IMR-90 (cell line): ENCODE results near the gene ST6GALNAC3. TPM values are rescaled to one million over a fixed set of nuclear protein-coding genes. Genes with fewer than 3 reads are reported as not detected.

ENCODE experiments used
- ATAC-seq: fragments of 200-7000 bp; cut with Tn5 transposase; 2 replicates; pipeline ENCODE4 v1.9.1; 2020; ENCODE audit warnings: low read depth, mild to moderate bottlenecking, moderate library complexity
- BruUV-seq: library from RNA; stranded (reverse); fragments of 400-500 nt; replicated peaks from 2 replicates; lab custom pipeline; 2021; lab: Mats Ljungman, UMichigan
- CTCF ChIA-PET: fragments of 300-600 bp; formaldehyde crosslinking; extraction: SDS; loops from one replicate; lab custom pipeline; 2021; ENCODE audit warnings: antibody characterized with exemption; lab: Yijun Ruan, JAX
- POLR2A ChIA-PET: fragments of 300-600 bp; sonication (Branson Sonifier 250); formaldehyde crosslinking; loops from one replicate; lab custom pipeline; 2022; ENCODE audit warnings: antibody characterized with exemption; ENCODE audit not compliant: unreplicated experiment; lab: Charles Lee
- DNase-seq: peaks from one replicate; pipeline ENCODE4 v3.0.0; 2013
- H2AFZ ChIP-seq: replicated peaks from 2 replicates; pipeline ENCODE3; 2013; ENCODE audit warnings: low read length, mild to moderate bottlenecking; ENCODE audit not compliant: poor library complexity
- H2AK5ac ChIP-seq: 2 replicates; pipeline ENCODE4 v1.6.1; 2013; ENCODE audit warnings: low read depth, low read length, inconsistent platforms
- H2AK9ac ChIP-seq: replicated peaks from 2 replicates; pipeline ENCODE3; 2013; ENCODE audit warnings: mild to moderate bottlenecking, low read depth, low read length, moderate library complexity; ENCODE audit not compliant: poor library complexity
- H2BK120ac ChIP-seq: 2 replicates; pipeline ENCODE4 v1.6.1; 2013; ENCODE audit warnings: low read depth, low read length, inconsistent platforms
- H2BK15ac ChIP-seq: 3 replicates; pipeline ENCODE4 v1.6.1; 2013; ENCODE audit warnings: low read depth, low read length, inconsistent platforms
- H2BK20ac ChIP-seq: 2 replicates; pipeline ENCODE4 v1.6.1; 2013; ENCODE audit warnings: low read depth, mild to moderate bottlenecking, inconsistent platforms, low read length, moderate library complexity
- H2BK5ac ChIP-seq: 2 replicates; pipeline ENCODE4 v1.6.1; 2013; ENCODE audit warnings: mild to moderate bottlenecking, low read depth, low read length, inconsistent platforms; ENCODE audit not compliant: poor library complexity, severe bottlenecking
- H3K14ac ChIP-seq: replicated peaks from 2 replicates; pipeline ENCODE4 v1.6.1; 2013; ENCODE audit warnings: low read depth, low read length, inconsistent platforms
- H3K18ac ChIP-seq: 2 replicates; pipeline ENCODE4 v1.6.1; 2013; ENCODE audit warnings: low read depth, low read length, control low read depth
- H3K23ac ChIP-seq: 2 replicates; pipeline ENCODE4 v1.6.1; 2013; ENCODE audit warnings: low read depth, low read length, inconsistent platforms
- H3K27ac ChIP-seq: 2 replicates; pipeline ENCODE4 v1.5.1; 2013; ENCODE audit warnings: mild to moderate bottlenecking, control low read depth, low read length; ENCODE audit not compliant: insufficient read depth
- H3K27me3 ChIP-seq: 2 replicates; pipeline ENCODE4 v1.6.1; 2013; ENCODE audit warnings: low read length; ENCODE audit not compliant: control insufficient read depth, insufficient read depth
- H3K36me3 ChIP-seq: 2 replicates; pipeline ENCODE4 v1.6.1; 2013; ENCODE audit warnings: low read length, mixed read lengths; ENCODE audit not compliant: control insufficient read depth, insufficient read depth
- H3K4ac ChIP-seq: 2 replicates; pipeline ENCODE4 v1.6.1; 2013; ENCODE audit warnings: low read depth, low read length, inconsistent platforms
- H3K4me1 ChIP-seq: 2 replicates; pipeline ENCODE4 v1.6.1; 2013; ENCODE audit warnings: low read length, mixed read lengths; ENCODE audit not compliant: control insufficient read depth, insufficient read depth
- H3K4me2 ChIP-seq: 2 replicates; pipeline ENCODE4 v1.6.1; 2013; ENCODE audit warnings: low read depth, mild to moderate bottlenecking, control low read depth, low read length, moderate library complexity
- H3K4me3 ChIP-seq: 2 replicates; pipeline ENCODE4 v1.5.1; 2013; ENCODE audit warnings: low read depth, mild to moderate bottlenecking, control low read depth, low read length, moderate library complexity; ENCODE audit not compliant: insufficient read depth
- H3K56ac ChIP-seq: 2 replicates; pipeline ENCODE4 v1.6.1; 2013; ENCODE audit warnings: low read length, inconsistent platforms; ENCODE audit not compliant: insufficient read depth; ENCODE audit errors: extremely low read depth
- H3K79me1 ChIP-seq, 2 experiments: 2 replicates each; pipeline ENCODE4 v1.6.1; 2013; ENCODE audit warnings: low read length in 2 of 2, inconsistent platforms in 1 of 2, low read depth in 1 of 2
- H3K9ac ChIP-seq: 2 replicates; pipeline ENCODE4 v1.6.1; 2013; ENCODE audit warnings: low read depth, low read length, control low read depth
- H3K9me1 ChIP-seq: 2 replicates; pipeline ENCODE4 v1.6.1; 2013; ENCODE audit warnings: low read length, inconsistent platforms; ENCODE audit not compliant: insufficient read depth
- H3K9me3 ChIP-seq: 2 replicates; pipeline ENCODE4 v1.6.1; 2013; ENCODE audit warnings: low read length; ENCODE audit not compliant: control insufficient read depth, insufficient read depth
- H4K20me1 ChIP-seq: 2 replicates; pipeline ENCODE4 v1.6.1; 2013; ENCODE audit warnings: low read length, inconsistent platforms; ENCODE audit not compliant: insufficient read depth
- H4K5ac ChIP-seq: 2 replicates; pipeline ENCODE4 v1.6.1; 2013; ENCODE audit warnings: mild to moderate bottlenecking, low read depth, low read length, control low read depth
- H4K8ac ChIP-seq, 2 experiments: 2 replicates each; pipeline ENCODE4 v1.6.1; 2013; ENCODE audit warnings: low read depth in 2 of 2, low read length in 2 of 2, control low read depth in 1 of 2, inconsistent platforms in 1 of 2
- H4K91ac ChIP-seq: 2 replicates; pipeline ENCODE4 v1.6.1; 2013; ENCODE audit warnings: low read depth, low read length, inconsistent platforms; ENCODE audit not compliant: insufficient read depth
- CEBPB ChIP-seq: IDR thresholded peaks from 2 replicates; pipeline ENCODE4 v1.6.1; 2012; ENCODE audit warnings: low read depth, low read length, improper control_type of control experiment
- MAFK ChIP-seq: IDR thresholded peaks from 2 replicates; pipeline ENCODE4 v1.6.1; 2012; ENCODE audit warnings: low read depth, low read length, improper control_type of control experiment
- MXI1 ChIP-seq: IDR thresholded peaks from 2 replicates; pipeline ENCODE4 v1.6.1; 2012; ENCODE audit warnings: low read depth, mild to moderate bottlenecking, low read length, moderate library complexity, borderline replicate concordance
- POLR2A ChIP-seq: IDR thresholded peaks from 2 replicates; pipeline ENCODE4 v1.6.1; 2012; ENCODE audit warnings: mild to moderate bottlenecking, low read depth, low read length
- SMC3 ChIP-seq: fragments of 150-350 bp; IDR thresholded peaks from 2 replicates; pipeline ENCODE4 v1.6.1; 2016; ENCODE audit warnings: low read depth, mild to moderate bottlenecking, antibody characterized with exemption, low read length, moderate library complexity
- WGBS, 2 experiments: methylation state at CpG; one replicate each; pipeline versions ENCODE4 v1.1.5 to v1.1.7; 2013; ENCODE audit warnings: missing lambda C conversion rate in 2 of 2; ENCODE audit not compliant: insufficient read length in 1 of 2; ENCODE audit errors: extremely low coverage in 2 of 2; 5-methylcytosine and 5-hydroxymethylcytosine counted together
- dilution Hi-C: fragments of 300-500 bp; cut with HindIII; formaldehyde crosslinking; loops from one replicate; pipeline ENCODE4 v1.14.3; 2018; ENCODE audit warnings: low sequenced_read_pairs; ENCODE audit not compliant: unreplicated experiment
- in situ Hi-C: fragments of 300-500 bp; cut with MboI; formaldehyde crosslinking; loops from 3 replicates; pipeline ENCODE4 v1.14.3; 2019; ENCODE audit warnings: low sequenced_read_pairs, inconsistent platforms, mixed read lengths
- intact Hi-C: fragments of 100-400 bp; cut with micrococcal nuclease; formaldehyde crosslinking; loops from 2 replicates; pipeline ENCODE4 v1.10.0; 2022
- polyA plus RNA-seq, 3 experiments: library from polyadenylated mRNA; depleted of rRNA; stranded (reverse); fragments of >200 nt; gene quantifications; 2 replicates each; pipeline ENCODE4 v1.2.3, GENCODE V29; 2012; ENCODE audit warnings: low replicate concordance in 1 of 3
- total RNA-seq: library from RNA; depleted of rRNA; stranded (reverse); fragments of >200 nt; gene quantifications from 2 replicates; pipeline ENCODE4 v1.2.3, GENCODE V29; 2012

Gene ST6GALNAC3
- total and polyA plus RNA-seq, 2 of the 4 experiments (the other 2 are of a cell fraction): 0.65 to 1.3 TPM

DNA sequence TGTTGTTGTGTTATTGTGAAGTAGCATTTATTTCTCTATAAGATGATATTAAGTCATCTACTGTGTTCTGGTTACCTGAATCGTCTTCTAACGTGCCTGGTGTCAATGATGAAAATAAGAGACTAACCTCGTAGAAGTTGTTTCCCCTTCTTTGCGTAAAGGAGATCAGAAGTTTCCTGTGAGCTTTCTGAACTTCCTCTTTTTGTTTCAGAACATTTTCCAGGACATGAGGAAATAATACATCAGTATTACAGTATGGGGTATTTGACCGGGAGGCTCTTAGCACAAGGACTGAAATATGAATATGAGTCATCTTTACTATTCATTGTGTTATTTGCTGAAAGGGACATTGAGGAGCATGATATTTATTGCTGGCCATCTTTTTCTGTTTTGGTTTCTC, 1.3 kb downstream of the ST6GALNAC3 start:
- H3K4ac ChIP-seq: no peak overlapping the region
- no peak overlapping the region for H2AK9ac ChIP-seq
- POLR2A ChIA-PET: no interaction called here
- H2BK15ac ChIP-seq: no peak overlapping the region
- H2BK120ac ChIP-seq: no peak overlapping the region
- H3K4me2 ChIP-seq: no peak overlapping the region
- TF ChIP-seq CEBPB (no peak), MXI1 (no peak), MAFK (no peak), POLR2A (no peak), SMC3 (no peak)
- intact Hi-C loops (no loop called here), dilution Hi-C loops (no loop called here), in situ Hi-C loops (loop anchor here (10.0 kb wide), 1 partner anchor 281 kb away; the partner anchor contains the start of gene MSH4)
- H4K91ac ChIP-seq: no peak overlapping the region
- no peak overlapping the region for H3K9ac ChIP-seq
- H3K4me1 ChIP-seq: no peaks in the 10 kb centered on the region
- H2BK20ac ChIP-seq: no peak overlapping the region
- no peaks in the 10 kb centered on the region for H3K36me3 ChIP-seq
- no peak overlapping the region for H2AK5ac ChIP-seq
- no peak overlapping the region for H3K4me3 ChIP-seq
- no peak overlapping the region for H3K18ac ChIP-seq
- CTCF ChIA-PET: no interaction called here
- H3K9me1 ChIP-seq: no peaks in the 10 kb centered on the region
- H3K79me1 ChIP-seq: no peaks in the 10 kb centered on the region
- no peaks in the 10 kb centered on the region for H3K9me3 ChIP-seq
- H3K23ac ChIP-seq: no peak overlapping the region; the same call in 1 of the 2 replicates
- H4K5ac ChIP-seq: no peak overlapping the region
- no peaks in the 10 kb centered on the region for H4K20me1 ChIP-seq
- H3K56ac ChIP-seq: no peak overlapping the region
- no TSS peak for BruUV-seq
- no peak overlapping the region for H2AFZ ChIP-seq
- ATAC-seq (no peak), DNase-seq (peak; percentile 9)
- H3K27me3 ChIP-seq: no peaks in the 10 kb centered on the region
- no peak overlapping the region for H3K14ac ChIP-seq
- no peak overlapping the region for H4K8ac ChIP-seq
- no peak overlapping the region for H3K27ac ChIP-seq
- no CpG with 5 or more reads among the region's 5 CpGs for WGBS, 2 experiments
- H2BK5ac ChIP-seq: no peak overlapping the region
